ENCODE measurements around the gene AZI2.

The AZI2 gene

GRCh38 chr3:28294667-28295413, 53.8 kb downstream of the AZI2 start:
- no peak overlapping the region for H3K4me3 ChIP-seq (ENCODE audit: low read depth, low read length, poor library complexity, severe bottlenecking)
- H3K9me3 ChIP-seq (ENCODE audit: low read length), result no peaks in the 10 kb centered on the region
- no peak overlapping the region for H3K27ac ChIP-seq (ENCODE audit: low read depth, low read length, poor library complexity, severe bottlenecking)
- H3K9ac ChIP-seq (ENCODE audit: low read length), result no peak overlapping the region
- no peaks in the 10 kb centered on the region for H3K4me1 ChIP-seq (ENCODE audit: insufficient read depth, low read length, severe bottlenecking)
- H3K4me2 ChIP-seq (ENCODE audit: low read length), result no peak overlapping the region
- TF ChIP-seq CTCF (IDR thresholded peaks at IDR 0.05; ENCODE audit: low read length) (no peak), EZH2 (IDR thresholded peaks at IDR 0.05; ENCODE audit: borderline replicate concordance, low read length) (no peak)
- H3F3A ChIP-seq (ENCODE audit: insufficient read depth, low read length), result no peaks in the 10 kb centered on the region
- H3K9me2 ChIP-seq (ENCODE audit: low read depth, low read length), result no peaks in the 10 kb centered on the region
- H3K79me2 ChIP-seq (ENCODE audit: insufficient read depth, low read length), result no peaks in the 10 kb centered on the region
- no peaks in the 10 kb centered on the region for H4K20me1 ChIP-seq (ENCODE audit: insufficient read depth, low read length)
- peaks cover 8% of the 10 kb centered on the region; the same call in 1 of the 2 replicates for H3K36me3 ChIP-seq (ENCODE audit: insufficient read depth, low read length)
- H3K27me3 ChIP-seq (ENCODE audit: insufficient read depth, low read length), result no peaks in the 10 kb centered on the region
- H2AFZ ChIP-seq (ENCODE audit: low read length), result no peak overlapping the region

- H3K4me1 ChIP-seq (ENCODE audit: insufficient read depth, low read length, severe bottlenecking), result no peaks in the 10 kb centered on the region
- no peak for TF ChIP-seq EZH2 (IDR thresholded peaks at IDR 0.05; ENCODE audit: borderline replicate concordance, low read length)
- no peak for TF ChIP-seq CTCF (IDR thresholded peaks at IDR 0.05; ENCODE audit: low read length)
- no peak overlapping the region for H3K4me3 ChIP-seq (ENCODE audit: low read depth, low read length, poor library complexity, severe bottlenecking)
- no peaks in the 10 kb centered on the region for H3K27me3 ChIP-seq (ENCODE audit: insufficient read depth, low read length)
- no peaks in the 10 kb centered on the region for H3K79me2 ChIP-seq (ENCODE audit: insufficient read depth, low read length)
- no peaks in the 10 kb centered on the region for H3F3A ChIP-seq (ENCODE audit: insufficient read depth, low read length)
- no peak overlapping the region for H3K27ac ChIP-seq (ENCODE audit: low read depth, low read length, poor library complexity, severe bottlenecking)
- H3K4me2 ChIP-seq (ENCODE audit: low read length), result no peak overlapping the region
- H3K9me3 ChIP-seq (ENCODE audit: low read length), result no peaks in the 10 kb centered on the region
- H3K9me2 ChIP-seq (ENCODE audit: low read depth, low read length), result no peaks in the 10 kb centered on the region
- H3K9ac ChIP-seq (ENCODE audit: low read length), result no peak overlapping the region
- H4K20me1 ChIP-seq (ENCODE audit: insufficient read depth, low read length), result no peaks in the 10 kb centered on the region
- peaks cover 8% of the 10 kb centered on the region; the same call in 1 of the 2 replicates for H3K36me3 ChIP-seq (ENCODE audit: insufficient read depth, low read length)
- no peak overlapping the region for H2AFZ ChIP-seq (ENCODE audit: low read length)
Observed at GRCh38 chr3:28292622-28293021, 56.0 kb downstream of the AZI2 start.

GRCh38 chr3:28291577-28291976, 57.0 kb downstream of the AZI2 start:
- H3K27me3 ChIP-seq (ENCODE audit: insufficient read depth, low read length), result no peaks in the 10 kb centered on the region
- no peak for TF ChIP-seq CTCF (IDR thresholded peaks at IDR 0.05; ENCODE audit: low read length)
- no peak for TF ChIP-seq EZH2 (IDR thresholded peaks at IDR 0.05; ENCODE audit: borderline replicate concordance, low read length)
- no peak overlapping the region for H2AFZ ChIP-seq (ENCODE audit: low read length)
- H3K9ac ChIP-seq (ENCODE audit: low read length), result no peak overlapping the region
- no peak overlapping the region for H3K4me2 ChIP-seq (ENCODE audit: low read length)
- no peaks in the 10 kb centered on the region for H3F3A ChIP-seq (ENCODE audit: insufficient read depth, low read length)
- no peaks in the 10 kb centered on the region for H3K4me1 ChIP-seq (ENCODE audit: insufficient read depth, low read length, severe bottlenecking)
- H3K9me2 ChIP-seq (ENCODE audit: low read depth, low read length), result no peaks in the 10 kb centered on the region
- no peaks in the 10 kb centered on the region for H3K79me2 ChIP-seq (ENCODE audit: insufficient read depth, low read length)
- H4K20me1 ChIP-seq (ENCODE audit: insufficient read depth, low read length), result no peaks in the 10 kb centered on the region
- H3K36me3 ChIP-seq (ENCODE audit: insufficient read depth, low read length), result peaks cover 5% of the 10 kb centered on the region; the same call in 1 of the 2 replicates
- no peak overlapping the region for H3K27ac ChIP-seq (ENCODE audit: low read depth, low read length, poor library complexity, severe bottlenecking)
- H3K4me3 ChIP-seq (ENCODE audit: low read depth, low read length, poor library complexity, severe bottlenecking), result no peak overlapping the region
- no peaks in the 10 kb centered on the region for H3K9me3 ChIP-seq (ENCODE audit: low read length)
